GM18951 (cell line): Measurements from ENCODE around the gene DPH7.
"Not testable (repeated sequence)": the region's sequence is repeated elsewhere in the genome, so short reads cannot be mapped to it uniquely, and the experiment has no call there.

ENCODE experiments used
- POLR2A ChIP-seq: IDR thresholded peaks from 4 replicates; pipeline ENCODE4 v1.6.1; 2011; ENCODE audit warnings: mild to moderate bottlenecking; ENCODE audit not compliant: insufficient read length, insufficient read depth; ENCODE audit errors: extremely low read depth
- in situ Hi-C: fragments of 300-500 bp; cut with MboI; formaldehyde crosslinking; loops from one replicate; pipeline ENCODE4 v1.12.0; 2022; ENCODE audit warnings: low sequenced_read_pairs, mixed read lengths, inconsistent platforms; ENCODE audit not compliant: unreplicated experiment

Gene DPH7

GRCh38 chr9:137520614-137521404, 57.9 kb downstream of the DPH7 start:
- in situ Hi-C loops: loop anchor here (10.0 kb wide), 1 partner anchor 226 kb away; no protein-coding TSS in a partner anchor
- TF ChIP-seq POLR2A: no peak

DNA sequence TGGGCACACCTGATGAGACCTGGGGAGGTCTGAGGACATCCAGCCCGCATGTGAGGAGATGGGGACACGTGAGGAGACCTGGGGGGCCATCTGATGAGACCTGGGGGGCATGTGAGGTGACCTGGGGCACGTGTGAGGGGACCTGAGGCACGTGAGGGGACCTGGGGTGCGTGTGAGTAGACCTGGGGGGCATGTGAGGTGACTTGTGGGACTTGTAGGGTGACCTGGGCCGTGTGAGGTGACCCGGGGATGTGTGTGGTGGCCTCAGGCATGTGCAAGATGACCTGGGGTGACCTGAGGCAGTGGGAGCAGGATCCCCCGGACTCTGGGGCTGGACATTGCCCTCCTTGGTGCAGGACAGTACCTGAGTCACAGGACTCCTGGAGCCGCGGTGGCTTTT, 59.2 kb downstream of the DPH7 start:
- in situ Hi-C loops: no loop called here
- no peak for TF ChIP-seq POLR2A

- in situ Hi-C loops: not testable (repeated sequence)
Observed at GRCh38 chr9:137518661-137519459, 59.9 kb downstream of the DPH7 start.

GRCh38 chr9:137516144-137516917, 62.4 kb downstream of the DPH7 start:
- in situ Hi-C loops: no loop called here
- no peak for TF ChIP-seq POLR2A

GRCh38 chr9:137515338-137515724, 63.4 kb downstream of the DPH7 start:
- no peak for TF ChIP-seq POLR2A
- in situ Hi-C loops: no loop called here

DNA sequence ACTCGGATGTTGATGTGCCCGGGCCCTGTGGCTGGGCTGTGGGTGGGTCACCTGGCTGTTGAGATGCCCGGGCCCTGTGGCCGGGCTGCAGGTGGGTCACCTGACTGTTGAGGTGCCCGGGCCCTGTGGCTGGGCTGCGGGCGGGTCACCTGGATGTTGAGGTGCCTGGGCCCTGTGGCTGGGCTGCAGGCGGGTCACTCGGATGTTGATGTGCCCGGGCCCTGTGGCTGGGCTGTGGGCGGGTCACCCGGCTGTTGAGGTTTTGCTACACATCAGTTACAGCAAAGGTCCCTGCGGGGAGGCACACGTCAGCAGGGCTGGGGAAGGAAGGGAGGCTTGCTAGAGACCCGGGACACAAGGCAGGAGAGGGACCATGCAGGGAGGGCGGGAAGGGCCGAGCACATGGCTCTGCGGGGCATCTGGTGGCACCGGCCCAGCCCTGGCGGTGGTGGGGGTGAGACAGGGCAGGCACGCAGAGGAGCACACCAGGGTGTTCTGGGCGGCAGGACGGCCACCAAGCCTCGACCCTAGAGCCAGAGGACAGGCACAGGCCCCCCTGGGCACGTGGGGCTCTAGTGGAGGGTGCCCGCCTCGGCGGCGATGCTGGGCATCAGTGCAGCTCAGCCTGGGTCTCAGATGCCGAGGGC, 63.9 kb downstream of the DPH7 start:
- no peak for TF ChIP-seq POLR2A
- in situ Hi-C loops: no loop called here

DNA sequence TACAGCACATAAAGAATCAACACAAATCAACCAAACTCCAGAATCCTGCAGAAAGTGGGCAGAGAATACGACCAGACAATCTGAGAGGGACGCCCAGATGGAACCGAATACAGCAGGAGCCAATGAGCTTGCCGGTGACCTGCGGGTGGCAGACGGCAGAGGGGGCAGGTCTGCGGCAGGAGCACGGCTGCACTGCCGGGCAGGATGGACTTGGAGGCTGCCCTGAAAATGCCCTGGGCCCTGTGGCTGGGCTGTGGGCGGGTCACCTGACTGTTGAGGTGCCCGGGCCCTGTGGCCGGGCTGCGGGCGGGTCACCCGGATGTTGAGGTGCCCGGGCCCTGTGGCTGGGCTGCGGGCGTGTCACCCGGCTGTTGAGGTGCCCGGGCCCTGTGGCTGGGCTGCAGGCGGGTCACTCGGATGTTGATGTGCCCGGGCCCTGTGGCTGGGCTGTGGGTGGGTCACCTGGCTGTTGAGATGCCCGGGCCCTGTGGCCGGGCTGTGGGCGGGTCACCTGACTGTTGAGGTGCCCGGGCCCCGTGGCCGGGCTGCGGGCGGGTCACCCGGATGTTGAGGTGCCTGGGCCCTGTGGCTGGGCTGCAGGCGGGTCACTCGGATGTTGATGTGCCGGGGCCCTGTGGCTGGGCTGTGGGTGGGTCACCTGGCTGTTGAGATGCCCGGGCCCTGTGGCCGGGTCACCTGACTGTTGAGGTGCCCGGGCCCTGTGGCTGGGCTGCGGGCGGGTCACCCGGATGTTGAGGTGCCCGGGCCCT, 64.7 kb downstream of the DPH7 start:
- in situ Hi-C loops: not testable (repeated sequence)

DNA sequence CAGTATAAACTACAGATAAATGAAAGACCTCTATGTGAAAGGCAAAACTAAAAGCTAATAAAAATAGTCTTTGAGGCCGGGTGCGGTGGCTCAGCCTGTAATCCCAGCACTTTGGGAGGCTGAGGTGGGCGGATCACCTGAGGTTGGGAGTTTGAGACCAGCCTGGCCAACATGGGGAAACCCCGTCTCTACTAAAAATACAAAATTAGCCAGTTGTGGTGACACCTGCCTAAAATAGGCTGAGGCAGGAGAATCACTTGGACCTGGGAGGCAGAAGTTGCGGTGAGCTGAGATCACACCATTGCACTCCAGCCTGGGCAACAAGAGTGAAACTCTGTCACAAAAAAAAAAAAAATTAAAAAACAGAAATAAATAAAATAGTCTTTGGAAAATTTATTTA, 65.6 kb downstream of the DPH7 start:
- in situ Hi-C loops: not testable (repeated sequence)

- in situ Hi-C loops: no loop called here
- TF ChIP-seq POLR2A: no peak
Observed at GRCh38 chr9:137511758-137512463, 66.8 kb downstream of the DPH7 start.

GRCh38 chr9:137511126-137511525, 67.6 kb downstream of the DPH7 start:
- in situ Hi-C loops: not testable (repeated sequence)

GRCh38 chr9:137509198-137509597, 69.5 kb downstream of the DPH7 start:
- TF ChIP-seq POLR2A: no peak
- in situ Hi-C loops: no loop called here

GRCh38 chr9:137506702-137507171, 72.0 kb downstream of the DPH7 start:
- no peak for TF ChIP-seq POLR2A
- in situ Hi-C loops: no loop called here
